ENCODE data around the gene ECI2. TPM values are rescaled to one million over a fixed set of nuclear protein-coding genes. Genes with fewer than 3 reads are reported as not detected.
"Not testable (repeated sequence)": the region's sequence is repeated elsewhere in the genome, so short reads cannot be mapped to it uniquely, and the experiment has no call there.

Gene ECI2
- total RNA-seq, 1 donor from 2014 or later, result 26.3 TPM

DNA sequence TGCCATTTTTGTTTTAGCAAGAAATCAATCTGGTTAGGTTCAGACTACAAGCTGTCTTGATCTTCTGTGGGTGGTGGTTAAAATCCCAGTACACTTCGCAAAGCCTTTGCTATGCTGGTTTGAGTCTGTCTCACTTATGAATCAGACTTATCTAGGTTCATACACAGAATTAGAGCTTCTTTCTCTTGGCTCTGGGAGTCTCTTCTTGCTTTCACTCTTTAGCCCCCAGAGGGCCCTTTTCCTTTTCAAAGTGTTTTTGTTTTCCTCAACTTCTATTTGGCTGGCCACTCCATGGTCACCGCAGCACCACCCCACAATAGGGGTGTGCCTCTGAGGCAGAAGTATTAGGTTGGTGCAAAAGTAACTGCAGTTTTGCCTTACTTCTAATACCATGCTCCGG is 21.3 kb downstream of the ECI2 start:
- DNase-seq (ENCODE audit: low read depth) (no peak), FAIRE-seq (no peak)
- Histone ChIP-seq H3K27me3 (ENCODE audit: control insufficient read depth, insufficient read depth, low read length) (no peaks in the 10 kb centered on the region), H3K36me3 (ENCODE audit: control insufficient read depth, insufficient read depth, low read length) (peaks cover 4% of the 10 kb centered on the region), H3K4me3 (ENCODE audit: low read depth, low read length) (no peak overlapping the region)
- TF ChIP-seq, protein P1, sequence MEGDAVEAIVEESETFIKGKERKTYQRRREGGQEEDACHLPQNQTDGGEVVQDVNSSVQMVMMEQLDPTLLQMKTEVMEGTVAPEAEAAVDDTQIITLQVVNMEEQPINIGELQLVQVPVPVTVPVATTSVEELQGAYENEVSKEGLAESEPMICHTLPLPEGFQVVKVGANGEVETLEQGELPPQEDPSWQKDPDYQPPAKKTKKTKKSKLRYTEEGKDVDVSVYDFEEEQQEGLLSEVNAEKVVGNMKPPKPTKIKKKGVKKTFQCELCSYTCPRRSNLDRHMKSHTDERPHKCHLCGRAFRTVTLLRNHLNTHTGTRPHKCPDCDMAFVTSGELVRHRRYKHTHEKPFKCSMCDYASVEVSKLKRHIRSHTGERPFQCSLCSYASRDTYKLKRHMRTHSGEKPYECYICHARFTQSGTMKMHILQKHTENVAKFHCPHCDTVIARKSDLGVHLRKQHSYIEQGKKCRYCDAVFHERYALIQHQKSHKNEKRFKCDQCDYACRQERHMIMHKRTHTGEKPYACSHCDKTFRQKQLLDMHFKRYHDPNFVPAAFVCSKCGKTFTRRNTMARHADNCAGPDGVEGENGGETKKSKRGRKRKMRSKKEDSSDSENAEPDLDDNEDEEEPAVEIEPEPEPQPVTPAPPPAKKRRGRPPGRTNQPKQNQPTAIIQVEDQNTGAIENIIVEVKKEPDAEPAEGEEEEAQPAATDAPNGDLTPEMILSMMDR (IDR thresholded peaks at IDR 0.05; ENCODE audit: insufficient read depth, low read length, severe bottlenecking), result no peak

DNA sequence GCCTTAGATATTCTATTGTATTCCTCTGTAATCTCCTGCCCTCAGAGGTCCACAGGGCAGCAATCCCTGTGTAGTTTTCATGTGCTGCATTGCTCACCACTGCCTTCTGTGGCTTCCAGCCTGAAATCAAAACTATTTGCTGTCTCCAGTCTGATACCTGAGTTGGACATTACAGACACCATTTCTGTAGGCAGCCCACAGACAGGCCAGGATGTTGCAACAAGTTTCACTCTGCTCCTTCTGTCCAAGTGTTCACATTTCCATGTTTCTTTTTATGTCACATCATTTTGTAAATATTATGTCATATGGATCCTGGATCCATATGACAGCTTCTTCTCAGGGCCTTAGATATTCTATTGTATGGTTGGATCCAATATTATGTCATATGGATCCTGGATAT is 21.7 kb downstream of the ECI2 start:
- H3K4me3 ChIP-seq (ENCODE audit: low read depth, low read length), result no peak overlapping the region
- peaks cover 4% of the 10 kb centered on the region for H3K36me3 ChIP-seq (ENCODE audit: control insufficient read depth, insufficient read depth, low read length)
- TF ChIP-seq, protein P1 (IDR thresholded peaks at IDR 0.05; ENCODE audit: insufficient read depth, low read length, severe bottlenecking), result no peak
- no peak for DNase-seq (ENCODE audit: low read depth)
- no peaks in the 10 kb centered on the region for H3K27me3 ChIP-seq (ENCODE audit: control insufficient read depth, insufficient read depth, low read length)
- FAIRE-seq, result no peak

DNA sequence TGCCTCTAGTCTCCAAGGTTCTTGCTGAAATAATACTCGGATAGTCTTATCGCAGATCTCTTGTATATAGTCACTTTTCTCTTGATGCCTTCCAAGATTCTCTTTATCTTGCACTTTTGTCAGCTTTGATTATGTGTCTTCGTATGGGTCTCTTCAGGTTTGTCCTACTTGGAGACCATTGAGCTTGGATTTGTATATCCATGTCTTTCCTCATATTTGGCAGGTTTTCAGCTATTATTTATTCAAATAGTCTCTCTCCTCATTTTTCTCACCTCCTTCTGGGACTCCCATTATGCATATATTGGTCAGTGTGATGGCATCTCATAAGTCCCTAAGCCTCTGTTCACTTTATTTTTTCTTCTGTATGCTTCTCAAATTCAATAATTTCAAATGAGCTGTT is 23.0 kb downstream of the ECI2 start:
- Histone ChIP-seq H3K4me3 (ENCODE audit: low read depth, low read length) (no peak overlapping the region), H3K27me3 (ENCODE audit: control insufficient read depth, insufficient read depth, low read length) (no peaks in the 10 kb centered on the region), H3K36me3 (ENCODE audit: control insufficient read depth, insufficient read depth, low read length) (peaks cover 3% of the 10 kb centered on the region)
- TF ChIP-seq, protein P1 (IDR thresholded peaks at IDR 0.05; ENCODE audit: insufficient read depth, low read length, severe bottlenecking), result no peak
- no peak for DNase-seq (ENCODE audit: low read depth)
- no peak for FAIRE-seq

DNA sequence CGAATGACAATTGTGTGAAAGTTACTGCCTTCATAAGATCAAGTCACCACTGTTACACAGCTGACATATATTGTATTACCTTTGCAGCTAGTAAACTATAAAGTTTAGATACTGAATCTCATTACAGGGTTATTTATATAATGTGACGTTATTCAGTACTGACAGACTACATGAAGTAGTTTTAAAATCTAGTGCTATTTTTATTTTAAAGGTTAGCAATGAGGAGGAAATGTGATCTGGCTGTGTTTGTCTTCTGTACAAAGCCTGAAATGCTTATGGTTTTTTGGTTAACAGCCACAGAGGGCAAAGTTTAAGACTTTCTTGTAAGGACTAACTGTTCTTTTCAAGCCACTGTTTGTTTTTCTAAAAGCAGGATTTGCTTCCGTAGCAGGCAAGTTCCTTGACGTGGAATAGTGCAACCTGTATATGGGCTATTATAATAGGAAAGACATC is 26.0 kb downstream of the ECI2 start:
- not testable (repeated sequence) for H3K27me3 ChIP-seq (ENCODE audit: control insufficient read depth, insufficient read depth, low read length); H3K4me3 ChIP-seq (ENCODE audit: low read depth, low read length); H3K36me3 ChIP-seq (ENCODE audit: control insufficient read depth, insufficient read depth, low read length); DNase-seq (ENCODE audit: low read depth); FAIRE-seq

DNA sequence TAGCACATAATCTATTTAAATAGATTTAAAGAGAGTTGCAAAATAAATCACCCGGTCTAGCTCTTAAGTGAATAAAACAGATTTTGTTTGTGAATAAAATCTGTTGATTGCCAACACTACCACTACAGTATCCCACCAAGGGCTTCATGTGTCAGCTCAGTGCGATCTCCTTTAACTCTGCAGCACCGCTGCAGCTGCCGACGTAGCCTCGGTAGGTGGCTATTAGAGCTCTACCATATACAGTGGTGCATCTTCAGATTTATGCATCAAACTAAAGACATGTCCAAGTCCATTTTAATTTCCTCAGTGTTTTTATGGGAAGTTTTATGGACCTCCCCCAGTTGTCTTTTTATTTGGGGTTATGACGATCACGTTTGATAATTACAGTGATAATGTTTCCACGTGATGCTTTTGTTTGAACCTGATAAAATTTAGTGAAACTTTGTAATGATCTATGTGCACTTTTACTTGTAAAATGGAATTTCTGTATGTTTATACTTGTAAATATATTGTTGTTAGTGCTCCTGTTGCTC is 26.7 kb downstream of the ECI2 start:
- no peak for FAIRE-seq

DNA sequence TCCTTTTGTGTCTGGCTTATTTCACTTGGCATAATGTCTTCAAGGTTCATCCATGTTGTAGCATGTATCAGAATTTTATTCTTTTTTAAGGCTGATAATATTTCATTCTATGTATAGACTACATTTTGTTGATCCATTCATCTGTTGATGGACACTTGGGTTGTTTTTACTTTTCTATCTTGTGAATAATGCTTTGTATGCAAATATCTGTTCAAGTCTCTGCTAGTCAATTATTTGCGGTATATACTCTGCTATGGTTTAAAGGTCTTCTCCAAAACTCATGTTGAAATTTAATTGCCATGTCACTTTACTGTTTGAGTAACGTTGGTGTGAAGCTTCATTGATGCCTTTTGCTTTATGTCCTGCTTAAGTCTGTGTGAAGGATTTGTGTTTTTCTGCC is 27.5 kb downstream of the ECI2 start:
- H3K27me3 ChIP-seq (ENCODE audit: control insufficient read depth, insufficient read depth, low read length), result no peaks in the 10 kb centered on the region
- TF ChIP-seq, protein P1 (IDR thresholded peaks at IDR 0.05; ENCODE audit: insufficient read depth, low read length, severe bottlenecking), result no peak
- FAIRE-seq (no peak), DNase-seq (ENCODE audit: low read depth) (no peak)
- H3K4me3 ChIP-seq (ENCODE audit: low read depth, low read length), result no peak overlapping the region
- no peaks in the 10 kb centered on the region for H3K36me3 ChIP-seq (ENCODE audit: control insufficient read depth, insufficient read depth, low read length)

More for the DNA sequence above, 26.7 kb downstream of the ECI2 start:
- DNase-seq (ENCODE audit: low read depth), result no peak
- TF ChIP-seq, protein P1 (IDR thresholded peaks at IDR 0.05; ENCODE audit: insufficient read depth, low read length, severe bottlenecking), result no peak
- Histone ChIP-seq H3K36me3 (ENCODE audit: control insufficient read depth, insufficient read depth, low read length) (no peaks in the 10 kb centered on the region), H3K27me3 (ENCODE audit: control insufficient read depth, insufficient read depth, low read length) (no peaks in the 10 kb centered on the region), H3K4me3 (ENCODE audit: low read depth, low read length) (no peak overlapping the region)

All from bronchial epithelial cell (primary cell).